NCI-H2196 (cell line): Measurements from ENCODE around the gene CCK.

Source experiments
- DNase-seq: peaks from one replicate; lab custom pipeline; 2025; ENCODE audit not compliant: unreplicated experiment; lab: John Stamatoyannopoulos, UW

Gene CCK

DNA sequence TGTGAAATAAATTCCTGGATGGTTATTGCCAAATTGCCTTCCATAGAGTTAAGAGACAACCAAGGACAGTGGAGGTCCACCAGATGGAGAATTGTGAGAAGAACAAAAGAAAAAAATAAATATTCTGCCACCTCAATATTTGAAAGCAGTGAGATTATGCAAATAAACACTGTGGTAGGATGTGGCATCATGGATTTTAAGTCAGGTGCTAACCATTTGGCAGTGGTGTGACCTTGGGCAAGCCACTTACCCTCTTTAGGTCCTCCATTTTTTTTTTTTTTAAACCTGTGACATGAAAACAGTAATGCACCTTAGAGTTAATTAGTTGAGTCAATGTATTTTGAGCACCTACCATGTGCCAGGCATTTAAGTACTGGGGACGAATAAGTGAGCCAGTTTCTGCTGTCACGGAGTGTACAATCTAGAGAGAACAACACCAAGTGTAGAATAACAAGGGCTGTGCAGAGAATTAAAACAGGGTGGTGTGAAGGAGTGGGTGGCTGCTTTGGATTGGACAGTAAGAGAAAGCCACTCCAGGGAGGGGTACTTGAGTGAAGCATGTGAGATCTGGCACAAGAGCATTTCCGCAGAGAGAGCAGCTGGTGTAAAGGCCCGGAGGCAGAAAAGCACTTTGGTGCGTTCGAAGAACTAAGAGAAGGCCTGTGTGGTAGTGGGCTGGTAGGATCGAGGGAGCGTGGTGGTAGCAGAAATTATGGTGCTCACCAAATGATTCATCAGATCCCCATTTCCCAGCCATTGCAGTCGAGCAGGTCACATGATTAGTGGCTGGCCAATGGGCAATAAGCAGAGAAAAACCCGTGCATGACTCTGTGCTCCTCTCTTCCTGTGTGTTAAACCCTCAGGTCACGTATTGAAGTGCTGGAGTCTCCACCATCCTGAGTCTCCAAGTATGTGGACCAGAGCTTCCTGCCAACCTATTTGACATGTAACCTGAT, 39.2 kb downstream of the CCK start:
- peak; percentile 45 for DNase-seq

DNA sequence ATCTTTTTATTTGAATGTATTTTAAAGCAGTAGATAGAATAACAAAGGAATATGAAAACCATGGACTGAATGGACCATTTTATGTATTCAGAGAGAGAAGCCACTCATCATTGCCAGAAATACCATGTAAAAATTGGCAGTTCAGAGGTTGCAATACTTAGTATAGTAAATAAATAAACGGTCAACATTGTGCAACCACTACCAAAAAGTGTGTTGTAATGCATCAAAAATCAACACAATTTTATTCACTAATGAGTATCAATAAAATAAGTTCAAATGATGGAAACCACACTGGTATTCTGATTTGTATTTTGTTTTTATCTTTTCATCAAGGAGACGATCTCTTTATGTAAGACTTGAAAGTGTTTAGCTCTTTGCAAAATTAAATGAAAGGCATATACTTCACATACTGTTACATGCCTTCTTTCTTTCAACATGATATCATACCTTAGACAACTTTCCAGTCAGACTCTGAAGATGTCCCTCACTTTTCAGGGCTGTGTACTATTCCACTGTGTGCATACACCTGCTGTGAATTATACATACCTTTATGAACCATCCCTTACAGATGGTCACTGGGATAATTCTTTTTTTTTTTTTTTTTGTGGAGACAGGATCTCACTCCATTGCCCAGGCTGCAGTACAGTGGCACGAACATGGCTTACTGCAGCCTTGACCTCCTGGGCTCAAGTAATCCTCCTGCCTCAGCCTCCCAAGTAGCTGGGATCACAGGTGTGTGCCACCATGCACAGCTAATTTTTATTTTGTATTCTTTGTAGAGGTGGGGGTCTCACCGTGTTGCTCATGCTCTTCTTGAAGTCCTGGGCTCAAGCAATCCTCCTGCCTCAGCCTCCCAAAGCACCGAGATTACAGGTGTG, 40.3 kb downstream of the CCK start:
- no peak for DNase-seq

DNA sequence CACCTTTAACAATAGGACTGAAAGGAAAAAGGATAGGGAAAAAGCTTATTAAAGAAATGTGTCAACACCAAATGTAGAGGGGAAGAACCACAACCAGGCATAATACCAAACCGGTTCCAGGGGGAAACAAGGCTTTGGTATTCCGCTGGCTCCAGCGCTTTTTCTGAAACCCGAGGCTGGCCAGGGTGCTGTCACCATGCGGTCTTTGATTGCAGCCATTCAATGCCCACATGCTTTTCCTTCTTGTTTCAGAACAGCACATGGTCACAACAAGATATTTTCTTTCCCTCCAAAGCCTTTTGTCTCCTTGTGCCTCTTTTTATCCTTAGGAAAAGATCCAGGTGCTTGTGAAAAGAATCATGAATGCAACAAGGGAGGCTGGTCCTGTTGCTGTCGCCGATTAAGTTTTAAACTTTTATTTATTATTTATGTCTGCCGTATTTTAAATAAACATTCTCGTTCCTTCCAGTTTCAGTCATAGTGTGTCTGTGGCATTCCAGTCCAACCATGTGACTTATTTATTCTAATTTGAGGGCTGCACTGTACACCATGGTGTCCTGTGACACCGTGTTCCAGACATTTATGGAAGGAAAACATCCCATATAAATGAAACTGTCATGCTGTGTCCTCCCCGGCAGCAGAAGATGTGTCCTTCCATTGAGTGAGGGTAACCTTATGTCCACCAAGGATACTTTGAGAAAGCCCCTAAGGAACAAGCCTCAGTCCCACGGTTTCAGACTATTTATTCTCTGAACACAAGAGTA, 41.1 kb downstream of the CCK start:
- DNase-seq: no peak

DNA sequence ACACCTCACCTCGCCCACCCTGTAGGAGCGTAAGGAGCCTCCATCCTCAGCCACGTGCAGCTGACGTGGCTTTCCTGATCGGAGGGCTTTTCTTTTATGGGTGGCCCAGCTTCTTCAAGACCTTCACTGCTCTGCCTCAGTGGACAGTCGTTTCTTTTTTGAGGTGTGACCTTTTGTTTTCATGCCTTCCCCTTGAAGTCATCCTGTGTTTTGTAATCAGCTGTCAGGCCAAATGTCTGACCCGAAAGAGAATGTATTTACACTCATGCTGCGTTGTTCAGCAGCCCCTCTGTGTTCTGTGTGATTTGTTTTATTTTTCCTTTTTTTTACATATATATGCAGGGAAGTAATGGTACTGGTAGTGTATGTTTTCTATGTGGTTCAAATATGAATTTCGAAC, 41.8 kb downstream of the CCK start:
- DNase-seq: no peak

DNA sequence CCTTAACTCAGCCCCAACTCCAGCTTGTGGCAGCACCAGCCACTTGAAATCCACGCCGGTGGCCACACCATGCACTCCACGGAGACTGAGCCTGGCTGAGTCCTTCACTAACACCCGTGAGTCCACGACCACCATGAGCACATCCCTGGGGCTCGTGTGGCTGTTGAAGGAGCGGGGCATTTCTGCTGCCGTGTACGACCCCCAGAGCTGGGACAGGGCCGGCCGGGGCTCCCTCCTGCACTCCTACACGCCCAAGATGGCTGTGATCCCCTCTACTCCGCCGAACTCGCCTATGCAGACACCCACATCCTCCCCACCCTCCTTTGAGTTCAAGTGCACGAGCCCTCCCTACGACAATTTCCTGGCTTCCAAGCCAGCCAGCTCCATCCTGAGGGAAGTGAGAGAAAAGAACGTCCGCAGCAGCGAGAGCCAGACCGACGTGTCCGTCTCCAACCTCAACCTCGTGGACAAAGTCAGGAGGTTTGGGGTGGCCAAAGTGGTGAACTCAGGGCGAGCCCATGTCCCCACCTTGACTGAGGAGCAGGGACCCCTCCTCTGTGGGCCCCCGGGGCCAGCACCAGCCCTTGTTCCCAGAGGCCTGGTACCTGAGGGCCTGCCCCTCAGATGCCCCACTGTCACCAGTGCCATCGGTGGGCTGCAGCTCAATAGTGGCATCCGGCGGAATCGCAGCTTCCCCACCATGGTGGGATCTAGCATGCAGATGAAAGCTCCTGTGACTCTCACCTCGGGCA, 42.9 kb downstream of the CCK start:
- DNase-seq: no peak

DNA sequence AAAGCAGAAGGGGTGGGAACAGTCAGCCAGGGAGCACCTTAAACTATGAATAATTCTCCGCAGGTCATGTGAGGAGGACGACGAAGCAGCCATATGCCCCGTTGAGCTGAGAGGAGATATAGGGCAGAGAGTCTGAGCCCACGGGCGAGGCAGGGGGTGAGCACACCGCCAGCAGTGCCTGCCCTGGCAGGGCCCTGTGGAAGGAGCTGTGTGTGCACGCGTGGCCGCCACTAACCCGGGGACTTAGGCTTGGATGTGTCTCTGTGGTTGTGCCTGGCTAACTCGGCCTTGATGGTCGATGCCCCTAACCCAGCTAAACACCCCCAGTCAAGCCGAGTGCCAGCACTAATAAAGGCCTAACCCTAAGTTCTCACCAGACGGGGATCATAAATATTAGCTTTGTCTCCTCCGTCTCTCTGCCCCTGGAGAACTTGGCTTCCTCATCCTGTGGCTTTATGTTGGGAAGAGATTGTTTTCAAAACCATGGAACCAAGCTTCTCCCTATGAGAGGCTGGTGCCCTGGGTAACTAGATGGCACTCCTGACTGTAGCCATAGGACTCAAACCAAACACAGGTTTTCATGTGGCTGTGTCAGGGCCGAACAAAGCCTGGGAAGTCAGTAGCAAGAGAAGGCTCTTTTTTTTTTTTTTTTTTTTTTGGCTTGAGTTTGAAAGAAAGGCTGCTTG, 45.4 kb downstream of the CCK start:
- DNase-seq: no peak

DNA sequence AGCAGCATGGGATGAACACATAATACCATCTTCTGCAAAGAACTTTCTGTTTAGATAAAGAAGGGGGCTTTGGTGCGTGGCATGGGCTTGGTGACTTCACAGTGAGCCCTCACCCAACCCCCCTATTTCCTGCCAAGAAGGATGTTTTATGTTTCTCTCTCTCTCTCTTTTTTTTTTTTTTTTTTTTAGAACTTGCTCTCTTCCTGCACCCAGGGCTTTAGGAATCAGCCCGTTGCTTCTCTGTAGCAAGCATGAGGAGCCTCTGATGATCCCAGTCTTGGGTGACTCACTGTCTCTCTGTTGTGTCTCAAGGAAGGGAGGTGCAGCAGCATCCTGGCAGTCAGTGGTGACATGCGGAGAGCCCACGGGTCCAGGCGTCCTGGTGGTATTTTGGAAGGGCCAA, 49.1 kb downstream of the CCK start:
- DNase-seq: no peak

DNA sequence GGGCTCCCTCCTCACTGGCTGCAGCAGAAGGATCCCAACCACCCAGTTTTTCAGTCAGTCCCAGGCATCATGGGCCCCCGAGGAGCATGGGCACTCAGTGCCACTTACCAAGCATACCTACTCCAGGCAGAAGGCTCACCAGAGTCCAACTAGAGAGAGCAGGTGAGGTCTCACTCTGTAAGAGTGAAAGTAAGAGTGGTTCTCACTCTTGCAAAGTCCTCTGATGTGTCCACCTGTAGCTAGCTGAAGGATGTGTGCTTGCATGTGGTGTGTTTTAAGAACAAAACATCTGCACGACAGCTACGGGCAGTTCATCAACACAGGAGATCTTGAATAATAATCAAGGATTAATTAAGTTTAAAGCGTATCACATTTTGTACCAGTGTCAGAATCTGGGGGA, 49.7 kb downstream of the CCK start:
- no peak for DNase-seq

DNA sequence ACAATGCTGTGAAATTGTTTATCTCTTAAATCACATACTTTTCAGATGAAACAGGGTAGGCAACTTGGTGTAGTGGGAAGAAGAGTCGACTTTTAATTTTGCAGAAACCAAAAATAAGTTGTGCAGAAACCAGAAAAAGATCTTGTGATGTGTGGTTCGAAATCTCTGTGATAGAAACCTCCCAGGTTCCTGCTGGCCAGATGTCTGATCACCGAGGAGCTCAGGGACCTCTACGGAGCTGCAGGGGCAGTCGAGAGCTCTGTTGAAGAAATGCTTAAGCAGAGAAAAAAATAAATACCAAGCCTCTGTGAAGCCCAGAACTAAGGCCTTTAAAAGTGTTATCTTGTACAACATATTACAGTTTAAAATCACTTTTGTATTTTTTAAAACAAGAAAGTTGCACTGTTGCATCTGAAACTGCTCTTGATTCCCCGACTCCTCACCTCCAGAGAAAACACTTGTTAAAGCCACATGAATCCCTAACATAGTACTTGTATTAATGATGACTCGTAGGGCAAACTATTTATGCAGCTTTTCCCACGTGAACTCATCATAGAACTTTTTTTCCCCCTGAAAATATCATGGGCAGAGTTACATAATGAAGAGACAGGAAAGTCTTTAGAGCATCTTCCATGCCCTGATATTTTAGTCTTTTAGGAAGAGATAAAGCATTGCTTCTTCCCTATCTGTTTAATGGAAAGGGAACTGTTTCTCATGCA, 51.3 kb downstream of the CCK start:
- no peak for DNase-seq

DNA sequence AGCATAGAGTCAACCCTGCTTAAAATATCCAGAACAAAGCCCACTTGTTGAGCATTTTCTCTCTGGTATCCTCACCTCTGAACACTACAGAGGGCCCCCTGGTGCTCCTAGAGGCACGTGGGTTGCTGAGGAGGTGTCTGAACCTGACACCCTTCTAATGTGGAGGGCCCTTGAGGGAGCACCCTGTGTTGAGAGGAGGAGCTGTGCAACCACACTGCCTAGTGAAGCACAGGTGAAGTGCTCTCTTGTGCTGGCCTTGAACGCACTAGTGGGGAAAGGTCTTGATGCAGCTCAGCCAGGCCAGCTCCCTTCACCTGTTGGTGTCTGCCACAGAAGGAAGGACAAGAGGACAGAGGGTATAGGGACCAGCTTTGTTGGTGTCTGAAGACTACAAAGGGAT, 51.9 kb downstream of the CCK start:
- peak; percentile 27 for DNase-seq

DNA sequence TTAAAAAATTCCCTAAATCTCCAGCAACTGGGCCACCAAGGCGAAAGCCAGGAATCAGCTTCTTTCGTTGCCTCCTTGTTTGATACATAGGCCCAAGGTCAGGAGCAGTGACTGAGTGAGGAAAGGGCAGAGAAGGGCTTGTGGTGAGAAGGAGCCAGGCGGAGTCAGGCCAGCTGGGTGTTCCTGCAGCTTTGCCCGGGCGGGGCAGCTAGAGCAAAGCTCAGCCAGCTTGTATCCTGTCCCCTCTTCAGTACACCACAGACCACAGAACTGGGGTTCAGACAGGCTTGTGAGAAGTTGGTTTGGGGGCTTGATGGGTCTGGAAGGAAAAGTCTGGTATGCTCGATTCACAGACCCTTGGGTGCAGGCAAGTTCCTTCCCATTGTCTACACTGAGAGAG, 52.6 kb downstream of the CCK start:
- no peak for DNase-seq

DNA sequence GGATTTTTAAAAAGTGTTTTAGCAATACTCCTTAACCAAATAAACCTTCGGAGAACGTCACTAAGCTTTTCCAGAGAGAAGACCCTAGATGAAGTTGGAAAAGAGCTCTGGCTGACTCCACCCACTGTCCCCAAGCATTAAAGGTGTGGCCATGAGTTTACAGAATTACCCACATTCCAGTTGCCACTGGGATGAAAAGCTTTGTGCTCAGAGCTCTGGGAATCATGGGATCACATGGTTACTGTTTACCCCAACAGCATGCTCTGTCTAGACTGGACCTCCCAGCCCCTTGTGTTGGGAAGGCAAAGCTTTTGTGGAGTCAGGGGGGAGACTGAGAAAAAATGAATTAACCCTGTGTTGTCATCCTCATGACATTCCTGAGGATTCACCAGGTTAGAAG, 55.3 kb downstream of the CCK start:
- no peak for DNase-seq

DNA sequence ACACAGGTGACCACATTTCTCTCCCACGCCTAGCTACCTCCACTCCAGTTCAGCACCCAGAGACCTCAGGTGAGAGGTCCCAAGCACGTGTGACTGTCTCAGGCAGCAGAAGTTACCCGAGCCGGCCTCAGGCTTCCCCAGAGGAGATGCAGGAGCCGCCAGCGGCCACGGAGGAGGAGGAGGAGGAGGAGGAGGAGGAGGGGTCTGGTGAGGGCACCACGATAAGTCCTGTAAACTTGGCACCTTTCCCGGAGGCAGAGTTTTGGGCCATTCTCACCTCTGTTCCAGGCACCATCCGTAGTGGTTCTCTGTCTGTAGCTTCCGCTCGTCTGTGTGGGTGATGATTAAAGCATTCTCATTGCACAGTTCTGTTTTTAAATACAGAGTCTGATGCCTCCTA, 56.1 kb downstream of the CCK start:
- DNase-seq: no peak
